Measurements from ENCODE around the gene RSKR.

DNA sequence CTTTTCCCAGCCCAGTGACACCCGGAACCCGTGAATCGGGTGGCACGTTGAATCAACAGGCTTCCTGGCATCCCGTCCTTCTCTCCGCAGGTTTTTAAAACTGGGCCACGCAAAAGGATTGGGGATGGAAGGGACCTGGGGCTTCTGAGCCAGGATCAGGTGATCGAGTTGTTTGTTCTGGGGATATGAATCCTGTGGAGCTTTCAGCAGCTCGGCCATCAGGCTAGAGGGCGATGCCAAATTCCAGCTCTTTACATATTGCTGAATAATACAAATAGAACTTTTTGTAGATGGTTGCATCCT lies 48.5 kb upstream of the RSKR start:
- TF ChIP-seq POLR2A (IDR thresholded peaks at IDR 0.05; ENCODE audit: low read depth, low read length) (no peak), POLR2AphosphoS5 (IDR thresholded peaks at IDR 0.05; ENCODE audit: low read depth, low read length) (no peak), SPI1 (IDR thresholded peaks at IDR 0.05; ENCODE audit: low read depth, low read length) (no peak), TAF1 (IDR thresholded peaks at IDR 0.05; ENCODE audit: low read depth, low read length) (no peak), POU2F2 (IDR thresholded peaks at IDR 0.05; ENCODE audit: low read depth, low read length) (no peak)

Measured in GM12891 (cell line).